GM19035 (cell line): ENCODE results near the gene TMEM220.

Experiments used
- ATAC-seq: cut with Tn5 transposase; IDR thresholded peaks from one replicate; pipeline ENCODE4 v1.9.1; 2021; ENCODE audit not compliant: unreplicated experiment

TMEM220 gene

GRCh38 chr17:10673312-10673711 lies 56.5 kb downstream of the TMEM220 start:
- ATAC-seq: no peak

DNA sequence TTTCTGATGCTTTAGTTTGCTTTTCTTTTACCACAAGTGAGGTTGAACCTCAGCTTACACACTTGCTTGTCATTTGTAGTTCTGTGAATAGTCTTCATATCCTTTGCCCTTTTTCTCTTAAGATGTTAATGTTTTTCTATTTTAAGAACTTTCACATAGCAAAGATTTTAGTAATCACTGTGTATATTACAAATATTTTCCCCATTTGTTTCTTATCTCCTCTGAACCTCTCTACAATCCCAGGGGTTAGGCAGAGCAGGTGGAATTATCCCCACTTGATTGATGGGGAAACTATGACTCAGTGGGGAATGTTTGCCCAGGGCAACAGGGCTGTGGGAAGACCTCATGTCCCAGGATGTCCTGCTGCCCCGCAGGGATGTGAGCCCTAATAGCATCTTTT lies 61.0 kb downstream of the TMEM220 start:
- ATAC-seq: no peak

DNA sequence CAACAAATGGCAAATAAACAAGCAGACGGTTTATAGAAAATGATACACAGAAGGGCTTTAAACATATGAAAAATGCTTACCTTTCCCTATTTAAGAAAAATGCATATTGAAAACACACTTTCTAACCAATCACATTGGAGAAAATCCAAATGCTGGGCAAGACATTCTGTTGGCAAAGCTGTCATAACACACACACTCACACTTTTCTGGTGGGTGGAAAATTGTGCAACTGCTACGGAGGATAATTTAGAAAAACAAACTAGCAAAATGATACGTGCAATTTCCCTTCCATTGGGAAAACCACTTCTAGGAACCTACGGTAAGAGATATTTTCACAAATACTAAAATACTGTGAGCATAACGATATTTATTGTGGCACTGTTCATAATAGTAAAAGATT lies 62.9 kb downstream of the TMEM220 start:
- no peak for ATAC-seq

GRCh38 chr17:10664571-10664970 lies 65.3 kb downstream of the TMEM220 start:
- no peak for ATAC-seq
